Upper lobe of left lung (tissue), 4 donors: ENCODE data around the gene PKIG.

Experiments used
- POLR2AphosphoS5 ChIP-seq, 2 donors: sonication (generic); formaldehyde crosslinking; IDR thresholded peaks; one replicate each; pipeline ENCODE4 v1.5.1; 2017; ENCODE audit warnings: antibody characterized with exemption in 2 of 2
- TF ChIP-seq, protein P1 (sequence below), 6 experiments: fragments of 450-650 bp in 4 of 6; fragments of 200-600 bp in 2 of 6; sonication (generic) in 2 of 6; IDR thresholded peaks; one replicate each; pipeline ENCODE4 v1.5.1; 2016 to 2019; ENCODE audit warnings: antibody characterized with exemption in 6 of 6

GRCh38 chr20:44630297-44630696, 47.9 kb downstream of the PKIG start:
- TF ChIP-seq POLR2AphosphoS5 (IDR thresholded peaks at IDR 0.05), result no peak
- TF ChIP-seq, protein P1, sequence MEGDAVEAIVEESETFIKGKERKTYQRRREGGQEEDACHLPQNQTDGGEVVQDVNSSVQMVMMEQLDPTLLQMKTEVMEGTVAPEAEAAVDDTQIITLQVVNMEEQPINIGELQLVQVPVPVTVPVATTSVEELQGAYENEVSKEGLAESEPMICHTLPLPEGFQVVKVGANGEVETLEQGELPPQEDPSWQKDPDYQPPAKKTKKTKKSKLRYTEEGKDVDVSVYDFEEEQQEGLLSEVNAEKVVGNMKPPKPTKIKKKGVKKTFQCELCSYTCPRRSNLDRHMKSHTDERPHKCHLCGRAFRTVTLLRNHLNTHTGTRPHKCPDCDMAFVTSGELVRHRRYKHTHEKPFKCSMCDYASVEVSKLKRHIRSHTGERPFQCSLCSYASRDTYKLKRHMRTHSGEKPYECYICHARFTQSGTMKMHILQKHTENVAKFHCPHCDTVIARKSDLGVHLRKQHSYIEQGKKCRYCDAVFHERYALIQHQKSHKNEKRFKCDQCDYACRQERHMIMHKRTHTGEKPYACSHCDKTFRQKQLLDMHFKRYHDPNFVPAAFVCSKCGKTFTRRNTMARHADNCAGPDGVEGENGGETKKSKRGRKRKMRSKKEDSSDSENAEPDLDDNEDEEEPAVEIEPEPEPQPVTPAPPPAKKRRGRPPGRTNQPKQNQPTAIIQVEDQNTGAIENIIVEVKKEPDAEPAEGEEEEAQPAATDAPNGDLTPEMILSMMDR (IDR thresholded peaks at IDR 0.05), result no peak
